K562 (cell line): Measurements from ENCODE around the gene HDHD2. TPM values are rescaled to one million over a fixed set of nuclear protein-coding genes. Genes with fewer than 3 reads are reported as not detected.
A peak's percentile ranks its signal among the peaks of the same experiment; 100 is the strongest.

Experiments
- ATAC-seq: fragments of 200-7000 bp; cut with Tn5 transposase; 3 replicates; pipeline ENCODE4 v1.9.1; 2020; ENCODE audit warnings: moderate library complexity
- BruUV-seq: library from RNA; stranded (reverse); fragments of 400-500 nt; replicated peaks from 2 replicates; lab custom pipeline; 2021; lab: Mats Ljungman, UMichigan
- CTCF ChIA-PET: fragments of 300-600 bp; formaldehyde crosslinking; extraction: SDS; loops from one replicate; lab custom pipeline; 2021; ENCODE audit warnings: low intra/inter-chr PET ratio; lab: Yijun Ruan, JAX
- POLR2A ChIA-PET: fragments of 300-600, 350-650 bp; sonication (Branson Sonifier 250); formaldehyde crosslinking; extraction: SDS; loops from one replicate; lab custom pipeline; 2021; ENCODE audit warnings: antibody characterized with exemption, inconsistent platforms; lab: Yijun Ruan, JAX
- DNase-seq, 4 experiments: peaks; one replicate each; pipeline versions ENCODE4 v3.0.0 to v3.0.0-alpha.2; 2011 to 2018; ENCODE audit warnings: low spot score in 3 of 4, mixed read lengths in 3 of 4; ENCODE audit errors: extremely low read depth in 1 of 4
- FAIRE-seq: peaks from 2 replicates; lab custom pipeline; 2011; peaks lifted over from hg19 to GRCh38; lab: Jason Lieb, UNC
- H2AFZ ChIP-seq: 2 replicates; pipeline ENCODE4 v1.6.0; 2011; ENCODE audit warnings: low read depth, low read length, control low read depth, inconsistent platforms
- H3K27ac ChIP-seq: fragments of 200-600 bp; 3 replicates; pipeline ENCODE4 v1.8.0; 2011; ENCODE audit warnings: low read depth, mild to moderate bottlenecking, control low read depth, inconsistent platforms, low read length, moderate library complexity, mixed read lengths; ENCODE audit errors: extremely low read depth
- H3K27me3 ChIP-seq, 2 experiments: fragments of 300-600 bp in 1 of 2; 2 replicates in 1 of 2; 3 replicates in 1 of 2; pipeline versions ENCODE4 v1.6.0 to v1.8.0; 2011; ENCODE audit warnings: inconsistent platforms in 2 of 2, low read length in 2 of 2, mild to moderate bottlenecking in 1 of 2, mixed read lengths in 1 of 2, moderate library complexity in 1 of 2; ENCODE audit not compliant: control insufficient read depth in 2 of 2, insufficient read depth in 2 of 2
- H3K36me3 ChIP-seq: fragments of 300-600 bp; 3 replicates; pipeline ENCODE4 v1.8.0; 2011; ENCODE audit warnings: mild to moderate bottlenecking, low read length, inconsistent platforms; ENCODE audit not compliant: control insufficient read depth, insufficient read depth
- H3K4me1 ChIP-seq, 2 experiments: fragments of 200-600 bp in 1 of 2; replicated peaks in 1 of 2; 2 replicates in 1 of 2; 3 replicates in 1 of 2; pipeline versions ENCODE4 v1.5.1 to v1.8.0; 2011; ENCODE audit warnings: inconsistent platforms in 2 of 2, low read length in 2 of 2, mild to moderate bottlenecking in 1 of 2, mixed read lengths in 1 of 2, moderate library complexity in 1 of 2; ENCODE audit not compliant: control insufficient read depth in 2 of 2, insufficient read depth in 2 of 2
- H3K4me2 ChIP-seq: 2 replicates; pipeline ENCODE4 v1.6.1; 2011; ENCODE audit warnings: low read length, control low read depth, inconsistent platforms, mixed read lengths; ENCODE audit not compliant: insufficient read depth
- H3K4me3 ChIP-seq: fragments of 200-600 bp; sonication (generic), shearing (Covaris generic); 2 replicates; pipeline ENCODE4 v1.5.1; 2016; ENCODE audit warnings: control low read depth, inconsistent platforms
- H3K79me2 ChIP-seq: fragments of 200-600 bp; 3 replicates; pipeline ENCODE4 v1.8.0; 2011; ENCODE audit warnings: low read length, inconsistent platforms; ENCODE audit not compliant: control insufficient read depth, insufficient read depth
- H3K9ac ChIP-seq, 2 experiments: 2 replicates each; pipeline versions ENCODE4 v1.6.0 to v1.6.1; 2011; ENCODE audit warnings: low read depth in 2 of 2, low read length in 2 of 2, control low read depth in 1 of 2, inconsistent platforms in 1 of 2, mild to moderate bottlenecking in 1 of 2, mixed read lengths in 1 of 2; ENCODE audit not compliant: insufficient read depth in 1 of 2
- H3K9me1 ChIP-seq: one replicate; pipeline ENCODE4 v1.6.0; 2011; ENCODE audit warnings: inconsistent platforms, mild to moderate bottlenecking, low read length, moderate library complexity; ENCODE audit not compliant: control insufficient read depth, insufficient read depth
- H3K9me3 ChIP-seq: replicated peaks from 2 replicates; pipeline ENCODE4 v1.5.1; 2011; ENCODE audit warnings: low read depth, low read length, inconsistent platforms; ENCODE audit not compliant: control insufficient read depth, insufficient read depth
- H4K20me1 ChIP-seq: replicated peaks from 2 replicates; pipeline ENCODE4 v1.6.1; 2011; ENCODE audit warnings: low read length, inconsistent platforms, mixed read lengths; ENCODE audit not compliant: control insufficient read depth, insufficient read depth
- CEBPB ChIP-seq: fragments of 450-650 bp; IDR thresholded peaks from 2 replicates; pipeline ENCODE4 v1.6.1; 2016; ENCODE audit warnings: missing genetic modification characterization, missing compliant biosample characterization
- CEBPG ChIP-seq, 3 experiments: fragments of 200-800 bp in 1 of 3; sonication (Bioruptor generic) in 1 of 3; sonication (generic) in 1 of 3; formaldehyde crosslinking in 1 of 3; IDR thresholded peaks in 2 of 3; conservative IDR thresholded peaks in 1 of 3; 2 replicates each; pipeline versions ENCODE4 v1.6.1 to v1.8.0; 2016 to 2022; ENCODE audit warnings: missing compliant biosample characterization in 2 of 3, missing genetic modification characterization in 2 of 3, mild to moderate bottlenecking in 1 of 3, missing genetic modification reagents in 1 of 3
- DPF2 ChIP-seq: fragments of 450-650 bp; IDR thresholded peaks from 2 replicates; pipeline ENCODE4 v1.6.1; 2016
- KDM1A ChIP-seq, 2 experiments: fragments of 450-650 bp; IDR thresholded peaks; 2 replicates each; pipeline ENCODE4 v1.6.1; 2016; ENCODE audit warnings: mild to moderate bottlenecking in 2 of 2
- RBM39 ChIP-seq: fragments of 200-400 bp; formaldehyde crosslinking; optimal IDR thresholded peaks from 2 replicates; pipeline ENCODE3; 2018; ENCODE audit warnings: low read depth, low read length
- SMARCA5 ChIP-seq: fragments of 450-650 bp; IDR thresholded peaks from 2 replicates; pipeline ENCODE4 v1.6.1; 2016
- ZNF121 ChIP-seq: sonication (generic); formaldehyde crosslinking; conservative IDR thresholded peaks from 2 replicates; pipeline ENCODE4 v1.8.0; 2022; ENCODE audit warnings: missing genetic modification reagents
- ZNF24 ChIP-seq: fragments of 450-650 bp; IDR thresholded peaks from 2 replicates; pipeline ENCODE4 v1.6.1; 2016
- ZNF253 ChIP-seq: fragments of 250-450 bp; sonication (Bioruptor Pico); conservative IDR thresholded peaks from 2 replicates; pipeline ENCODE4 v1.6.1; 2021; ENCODE audit warnings: mild to moderate bottlenecking
- ZNF717 ChIP-seq: fragments of 250-450 bp; sonication (Bioruptor Pico); IDR thresholded peaks from 2 replicates; pipeline ENCODE4 v1.5.0; 2021
- WGBS: fragments of 100-300 bp; shearing (Covaris generic); methylation state at CpG from one replicate; pipeline ENCODE4 v1.1.6; 2016; ENCODE audit warnings: low coverage, mixed read lengths; ENCODE audit not compliant: insufficient coverage; ENCODE audit errors: missing lambda C conversion rate; 5-methylcytosine and 5-hydroxymethylcytosine counted together
- in situ Hi-C: fragments of 300-500 bp; cut with MboI; formaldehyde crosslinking; loops from 4 replicates; pipeline ENCODE4 v1.15.0; 2018; ENCODE audit warnings: inconsistent platforms, mixed read lengths
- intact Hi-C: fragments of 100-400 bp; cut with micrococcal nuclease; formaldehyde crosslinking; loops from 2 replicates; pipeline ENCODE4 v1.14.2; 2022
- polyA plus RNA-seq, 8 experiments: library from polyadenylated mRNA; depleted of rRNA in 4 of 8; stranded (reverse) in 5 of 8; unstranded in 3 of 8; fragments of >200 nt; fragmentation: Nextera tagmentation in 2 of 8; fragmentation: Illumina TruSeq in 1 of 8; extraction: Ambion mirVana in 2 of 8; extraction: Trizol in 1 of 8; gene quantifications; 2 replicates each; pipeline versions ENCODE4 v1.2.1 to v1.2.3, GENCODE V29; 2011 to 2014; ENCODE audit warnings: inconsistent platforms in 1 of 8, missing spikeins in 1 of 8
- total RNA-seq, 7 experiments: library from RNA; depleted of rRNA in 6 of 7; stranded (reverse); fragments of >200 nt in 6 of 7; fragmentation: Illumina TruSeq in 2 of 7; extraction: Trizol in 2 of 7; gene quantifications; 2 replicates each; pipeline versions ENCODE4 v1.2.1 to v1.2.3, GENCODE V29; 2011 to 2021; ENCODE audit warnings: low replicate concordance in 1 of 7
- TF ChIP-seq, protein P1 (sequence below): fragments of 450-650 bp; IDR thresholded peaks from 2 replicates; pipeline ENCODE4 v1.6.1; 2017; ENCODE audit warnings: antibody characterized with exemption
- TF ChIP-seq, protein P2 (sequence below): fragments of 450-650 bp; IDR thresholded peaks from 2 replicates; pipeline ENCODE4 v1.6.1; 2016; ENCODE audit warnings: low read depth

HDHD2 gene
- total and polyA plus RNA-seq, 9 of the 15 experiments (the other 6 are each of a cell fraction or from before 2014, with no cell fraction given), result 6.8 to 25.2 (median 21.5) TPM

DNA sequence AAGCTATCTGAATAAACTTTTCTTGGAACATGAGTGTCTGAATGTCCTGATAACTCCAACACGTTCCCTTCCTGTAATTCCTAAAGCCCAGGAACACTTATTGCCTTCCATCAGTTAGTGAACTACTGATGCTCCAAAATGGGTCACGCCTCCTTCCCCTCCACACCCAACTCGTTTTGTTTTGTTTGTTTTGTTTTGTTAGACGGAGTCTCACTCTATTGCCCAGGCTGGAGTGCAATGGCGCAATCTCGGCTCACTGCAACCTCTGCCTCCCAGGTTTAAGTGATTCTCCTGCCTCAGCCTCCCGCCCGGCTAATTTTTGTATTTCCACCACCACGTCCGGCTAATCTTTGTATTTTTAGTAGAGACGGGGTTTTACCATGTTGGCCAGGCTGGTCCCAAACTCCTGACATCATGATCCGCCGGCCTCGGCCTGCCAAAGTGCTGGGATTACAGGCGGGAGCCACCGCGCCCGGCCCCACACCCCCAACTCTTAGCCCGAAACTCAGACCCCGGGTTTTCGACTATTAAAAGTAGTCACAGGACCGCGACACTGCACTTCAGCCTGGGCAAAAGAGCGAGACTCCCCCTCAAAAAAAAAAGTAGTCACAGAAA, 25.1 kb upstream of the HDHD2 start:
- H3K27me3 ChIP-seq, result no peaks in the 10 kb centered on the region
- H2AFZ ChIP-seq, result peak overlapping the region; percentile 86
- no peaks in the 10 kb centered on the region; the same call in 2 of the 3 replicates for H3K36me3 ChIP-seq
- peak overlapping the region; percentile 83 for H3K4me2 ChIP-seq
- no peaks in the 10 kb centered on the region for H3K9me3 ChIP-seq
- H3K4me1 ChIP-seq, result peaks cover 0 to 16% of the 10 kb centered on the region in 2 experiments; a peak in 4 of 5 replicates
- CTCF ChIA-PET, result no interaction called here
- BruUV-seq, result no TSS peak
- WGBS, result 1% methylated on average over 23 of the region's 24 CpGs
- no peaks in the 10 kb centered on the region for H3K9me1 ChIP-seq
- peak overlapping the region; percentile 97 for H3K4me3 ChIP-seq
- 0 out of 2 replicates have a peak, but pooled peaks cover 9% of the 10 kb centered on the region for H4K20me1 ChIP-seq
- peak; percentile 46 for ATAC-seq
- FAIRE-seq, result no peak
- POLR2A ChIA-PET, result interaction anchor here (1.1 kb wide), 1 partner anchor 26 kb away, joined by 3 read pairs; the partner anchor contains the start of gene HDHD2
- H3K79me2 ChIP-seq, result peaks cover 55% of the 10 kb centered on the region
- DNase-seq, result no peak
- intact Hi-C loops, result no loop called here
- H3K27ac ChIP-seq, result peak overlapping the region; percentile 85
- in situ Hi-C loops, result no loop called here
- TF ChIP-seq, protein P1, sequence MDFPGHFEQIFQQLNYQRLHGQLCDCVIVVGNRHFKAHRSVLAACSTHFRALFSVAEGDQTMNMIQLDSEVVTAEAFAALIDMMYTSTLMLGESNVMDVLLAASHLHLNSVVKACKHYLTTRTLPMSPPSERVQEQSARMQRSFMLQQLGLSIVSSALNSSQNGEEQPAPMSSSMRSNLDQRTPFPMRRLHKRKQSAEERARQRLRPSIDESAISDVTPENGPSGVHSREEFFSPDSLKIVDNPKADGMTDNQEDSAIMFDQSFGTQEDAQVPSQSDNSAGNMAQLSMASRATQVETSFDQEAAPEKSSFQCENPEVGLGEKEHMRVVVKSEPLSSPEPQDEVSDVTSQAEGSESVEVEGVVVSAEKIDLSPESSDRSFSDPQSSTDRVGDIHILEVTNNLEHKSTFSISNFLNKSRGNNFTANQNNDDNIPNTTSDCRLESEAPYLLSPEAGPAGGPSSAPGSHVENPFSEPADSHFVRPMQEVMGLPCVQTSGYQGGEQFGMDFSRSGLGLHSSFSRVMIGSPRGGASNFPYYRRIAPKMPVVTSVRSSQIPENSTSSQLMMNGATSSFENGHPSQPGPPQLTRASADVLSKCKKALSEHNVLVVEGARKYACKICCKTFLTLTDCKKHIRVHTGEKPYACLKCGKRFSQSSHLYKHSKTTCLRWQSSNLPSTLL, result no peak
- TF ChIP-seq ZNF717 (CRISPR knock-in tag), result no peak
- no peak for TF ChIP-seq ZNF253 (CRISPR knock-in tag)
- no peak for TF ChIP-seq DPF2
- TF ChIP-seq ZNF24, result 0 out of 2 replicates have a peak, but pooled peaks have one; percentile 24
- peak; percentile 76 for TF ChIP-seq ZNF121 (CRISPR knock-in tag)
- TF ChIP-seq CEBPB (tag), result peak; percentile 84
- TF ChIP-seq KDM1A (IDR thresholded peaks at IDR 0.05), result peak in 1 of 2 experiments; percentile 67; a peak in 1 of 4 replicates
- TF ChIP-seq CEBPG (CRISPR knock-in tag; IDR thresholded peaks at IDR 0.05), result no peak
- TF ChIP-seq CEBPG (tag; conservative IDR thresholded peaks at IDR 0.05 in 1 of 2, IDR thresholded peaks at IDR 0.05 in 1 of 2), result peak in 1 of 2 experiments; percentile 71; a peak in 2 of 4 replicates
- TF ChIP-seq SMARCA5, result 0 out of 2 replicates have a peak, but pooled peaks have one; percentile 50
- TF ChIP-seq RBM39, result no peak
- TF ChIP-seq, protein P2, sequence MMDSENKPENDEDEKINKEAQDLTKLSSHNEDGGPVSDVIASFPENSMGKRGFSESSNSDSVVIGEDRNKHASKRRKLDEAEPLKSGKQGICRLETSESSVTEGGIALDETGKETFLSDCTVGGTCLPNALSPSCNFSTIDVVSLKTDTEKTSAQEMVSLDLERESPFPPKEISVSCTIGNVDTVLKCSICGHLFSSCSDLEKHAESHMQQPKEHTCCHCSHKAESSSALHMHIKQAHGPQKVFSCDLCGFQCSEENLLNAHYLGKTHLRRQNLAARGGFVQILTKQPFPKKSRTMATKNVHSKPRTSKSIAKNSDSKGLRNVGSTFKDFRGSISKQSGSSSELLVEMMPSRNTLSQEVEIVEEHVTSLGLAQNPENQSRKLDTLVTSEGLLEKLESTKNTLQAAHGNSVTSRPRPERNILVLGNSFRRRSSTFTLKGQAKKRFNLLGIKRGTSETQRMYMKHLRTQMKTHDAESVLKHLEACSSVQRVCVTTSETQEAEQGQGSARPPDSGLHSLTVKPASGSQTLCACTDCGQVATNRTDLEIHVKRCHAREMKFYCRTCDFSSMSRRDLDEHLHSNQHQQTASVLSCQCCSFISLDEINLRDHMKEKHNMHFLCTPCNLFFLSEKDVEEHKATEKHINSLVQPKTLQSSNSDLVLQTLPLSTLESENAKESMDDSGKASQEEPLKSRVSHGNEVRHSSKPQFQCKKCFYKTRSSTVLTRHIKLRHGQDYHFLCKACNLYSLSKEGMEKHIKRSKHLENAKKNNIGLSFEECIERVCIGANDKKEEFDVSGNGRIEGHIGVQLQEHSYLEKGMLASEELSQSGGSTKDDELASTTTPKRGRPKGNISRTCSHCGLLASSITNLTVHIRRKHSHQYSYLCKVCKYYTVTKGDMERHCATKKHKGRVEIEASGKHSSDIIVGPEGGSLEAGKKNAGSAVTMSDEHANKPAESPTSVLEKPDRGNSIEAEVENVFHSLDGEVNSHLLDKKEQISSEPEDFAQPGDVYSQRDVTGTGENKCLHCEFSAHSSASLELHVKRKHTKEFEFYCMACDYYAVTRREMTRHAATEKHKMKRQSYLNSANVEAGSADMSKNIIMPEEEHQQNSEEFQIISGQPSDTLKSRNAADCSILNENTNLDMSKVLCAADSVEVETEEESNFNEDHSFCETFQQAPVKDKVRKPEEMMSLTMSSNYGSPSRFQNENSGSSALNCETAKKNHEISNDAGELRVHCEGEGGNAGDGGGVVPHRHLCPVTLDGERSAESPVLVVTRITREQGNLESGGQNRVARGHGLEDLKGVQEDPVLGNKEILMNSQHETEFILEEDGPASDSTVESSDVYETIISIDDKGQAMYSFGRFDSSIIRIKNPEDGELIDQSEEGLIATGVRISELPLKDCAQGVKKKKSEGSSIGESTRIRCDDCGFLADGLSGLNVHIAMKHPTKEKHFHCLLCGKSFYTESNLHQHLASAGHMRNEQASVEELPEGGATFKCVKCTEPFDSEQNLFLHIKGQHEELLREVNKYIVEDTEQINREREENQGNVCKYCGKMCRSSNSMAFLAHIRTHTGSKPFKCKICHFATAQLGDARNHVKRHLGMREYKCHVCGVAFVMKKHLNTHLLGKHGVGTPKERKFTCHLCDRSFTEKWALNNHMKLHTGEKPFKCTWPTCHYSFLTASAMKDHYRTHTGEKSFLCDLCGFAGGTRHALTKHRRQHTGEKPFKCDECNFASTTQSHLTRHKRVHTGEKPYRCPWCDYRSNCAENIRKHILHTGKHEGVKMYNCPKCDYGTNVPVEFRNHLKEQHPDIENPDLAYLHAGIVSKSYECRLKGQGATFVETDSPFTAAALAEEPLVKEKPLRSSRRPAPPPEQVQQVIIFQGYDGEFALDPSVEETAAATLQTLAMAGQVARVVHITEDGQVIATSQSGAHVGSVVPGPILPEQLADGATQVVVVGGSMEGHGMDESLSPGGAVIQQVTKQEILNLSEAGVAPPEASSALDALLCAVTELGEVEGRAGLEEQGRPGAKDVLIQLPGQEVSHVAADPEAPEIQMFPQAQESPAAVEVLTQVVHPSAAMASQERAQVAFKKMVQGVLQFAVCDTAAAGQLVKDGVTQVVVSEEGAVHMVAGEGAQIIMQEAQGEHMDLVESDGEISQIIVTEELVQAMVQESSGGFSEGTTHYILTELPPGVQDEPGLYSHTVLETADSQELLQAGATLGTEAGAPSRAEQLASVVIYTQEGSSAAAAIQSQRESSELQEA, result no peak
- H3K9ac ChIP-seq, result peak overlapping the region; percentile 90 to 96
